GM18861 (cell line): ENCODE measurements around the gene PLXNA4.
A peak's percentile ranks its signal among the peaks of the same experiment; 100 is the strongest.

Source experiments
- ATAC-seq: cut with Tn5 transposase; IDR thresholded peaks from one replicate; pipeline ENCODE4 v1.9.1; 2021; ENCODE audit not compliant: unreplicated experiment

PLXNA4 gene

GRCh38 chr7:132592936-132593335, 16.7 kb upstream of the PLXNA4 start:
- ATAC-seq = no peak

GRCh38 chr7:132592231-132592920, 16.1 kb upstream of the PLXNA4 start:
- no peak for ATAC-seq

GRCh38 chr7:132590162-132590561, 13.9 kb upstream of the PLXNA4 start:
- no peak for ATAC-seq

GRCh38 chr7:132588596-132588995, 12.3 kb upstream of the PLXNA4 start:
- no peak for ATAC-seq

- no peak for ATAC-seq
These were observed 8.7 kb upstream of the PLXNA4 start for GRCh38 chr7:132584796-132585494.

- ATAC-seq = no peak
These were observed 5.2 kb upstream of the PLXNA4 start for GRCh38 chr7:132581431-132581830.

- ATAC-seq = peak; percentile 48
These were observed 4.5 kb upstream of the PLXNA4 start for GRCh38 chr7:132580717-132581285.

- no peak for ATAC-seq
These were observed 4.0 kb upstream of the PLXNA4 start for GRCh38 chr7:132580277-132580676.

- no peak for ATAC-seq
These were observed 3.1 kb upstream of the PLXNA4 start for GRCh38 chr7:132579260-132579899.

- no peak for ATAC-seq
These were observed 2.6 kb upstream of the PLXNA4 start for GRCh38 chr7:132578826-132579225.

DNA sequence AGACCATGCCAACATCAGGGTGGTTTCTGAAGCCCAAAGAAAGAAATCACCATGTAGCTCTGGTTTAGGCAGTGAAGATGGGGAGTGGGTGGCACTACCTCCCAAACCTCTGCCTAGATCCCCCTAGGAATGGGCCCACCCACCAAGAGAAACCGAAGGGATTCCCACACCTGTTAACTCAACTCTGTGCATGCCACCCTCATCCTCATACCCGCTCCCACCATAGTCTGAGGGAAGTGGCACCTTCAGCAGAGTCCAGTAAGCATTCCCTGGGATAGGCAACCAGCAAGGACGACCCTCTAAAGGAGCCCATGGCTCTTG, 1.7 kb upstream of the PLXNA4 start:
- ATAC-seq = no peak

DNA sequence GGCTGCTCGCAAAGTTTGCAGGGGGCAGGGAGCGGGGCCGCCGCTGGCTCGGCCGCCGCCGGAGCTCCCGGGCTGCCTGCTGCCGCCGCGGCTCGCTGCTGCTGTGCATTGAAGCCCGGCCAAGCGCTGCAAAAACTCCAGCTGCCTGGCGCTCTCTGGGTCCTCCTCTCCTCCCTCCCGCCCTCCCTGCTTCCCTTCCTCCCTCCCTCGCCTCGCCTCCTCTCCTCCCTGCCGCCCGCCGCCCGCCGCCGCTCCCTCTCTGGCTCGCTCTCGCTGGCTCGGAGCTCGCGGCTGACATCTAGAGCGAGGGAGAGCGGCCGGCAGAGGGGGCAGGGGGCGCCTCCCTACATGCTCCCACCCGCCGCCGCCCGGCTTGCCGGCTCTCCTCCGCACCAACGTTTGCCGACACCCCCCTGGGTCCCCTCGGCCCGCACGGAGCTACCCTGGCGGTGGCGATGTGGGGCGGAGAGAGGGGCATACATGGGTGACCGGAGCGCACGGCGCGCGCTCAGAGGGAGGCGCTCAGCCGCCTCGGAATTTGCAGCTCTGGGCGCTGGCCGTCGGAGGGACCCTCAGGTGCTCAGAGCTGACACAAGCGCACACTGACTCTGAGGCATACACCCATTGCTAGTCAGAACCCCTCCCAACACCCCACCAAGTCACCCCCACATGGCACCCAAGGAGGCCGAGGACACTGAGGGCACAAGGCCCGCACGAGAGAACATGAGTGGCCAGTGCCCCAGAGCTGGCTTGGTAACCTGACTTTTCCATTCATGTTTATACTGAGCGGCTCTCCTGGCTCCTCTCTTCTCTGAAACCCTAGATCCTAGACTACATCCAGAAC, 1.2 kb upstream of the PLXNA4 start:
- no peak for ATAC-seq

- ATAC-seq = no peak
These were observed 433 bp upstream of the PLXNA4 start for GRCh38 chr7:132576721-132577085.

GRCh38 chr7:132575419-132575981, 770 bp downstream of the PLXNA4 start:
- ATAC-seq = no peak

GRCh38 chr7:132574223-132574622, 2.0 kb downstream of the PLXNA4 start:
- ATAC-seq = no peak

GRCh38 chr7:132573251-132573955, 2.9 kb downstream of the PLXNA4 start:
- ATAC-seq = no peak

DNA sequence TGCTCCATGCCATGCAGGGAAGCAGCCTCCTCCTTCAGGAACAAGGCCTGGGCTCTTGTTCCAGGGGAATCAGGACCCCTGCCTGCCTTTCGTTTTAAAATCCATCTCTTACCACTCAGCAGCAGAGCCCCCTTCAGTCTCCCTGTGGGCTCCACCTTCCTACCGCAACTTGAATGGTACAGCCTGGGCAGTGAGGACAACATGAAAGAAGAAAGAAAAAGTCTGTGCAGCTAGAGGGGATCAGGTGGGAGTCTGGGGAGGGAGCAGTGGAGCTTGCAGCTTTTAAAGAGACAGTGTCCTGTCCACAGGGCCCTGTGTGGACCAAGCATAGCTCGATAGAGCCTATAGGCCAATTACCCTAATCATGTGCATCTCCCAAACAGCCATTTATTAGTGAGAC, 3.7 kb downstream of the PLXNA4 start:
- ATAC-seq = no peak

DNA sequence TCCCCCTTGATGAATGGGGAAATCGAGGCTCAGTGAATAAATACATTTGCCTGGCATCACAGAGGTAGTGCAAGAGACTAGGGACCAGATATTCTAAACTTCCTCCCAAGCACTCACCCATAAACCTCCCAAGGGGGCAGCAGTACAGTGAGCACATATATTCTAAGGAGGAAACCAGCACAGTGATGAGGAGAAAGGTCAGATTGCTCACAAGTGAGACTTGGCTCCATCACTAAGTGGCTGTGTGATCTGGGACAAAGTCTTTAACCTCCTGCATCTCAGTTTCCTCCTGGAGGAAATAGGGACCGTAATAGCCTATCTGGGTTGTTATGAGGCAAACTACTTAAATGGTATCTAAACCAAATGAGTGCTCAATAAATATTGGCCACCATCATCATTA, 4.3 kb downstream of the PLXNA4 start:
- no peak for ATAC-seq

GRCh38 chr7:132569884-132570614, 6.2 kb downstream of the PLXNA4 start:
- no peak for ATAC-seq

- ATAC-seq = no peak
These were observed 7.3 kb downstream of the PLXNA4 start for GRCh38 chr7:132568962-132569361.
